Measurements from ENCODE around the gene RADIL.

DNA sequence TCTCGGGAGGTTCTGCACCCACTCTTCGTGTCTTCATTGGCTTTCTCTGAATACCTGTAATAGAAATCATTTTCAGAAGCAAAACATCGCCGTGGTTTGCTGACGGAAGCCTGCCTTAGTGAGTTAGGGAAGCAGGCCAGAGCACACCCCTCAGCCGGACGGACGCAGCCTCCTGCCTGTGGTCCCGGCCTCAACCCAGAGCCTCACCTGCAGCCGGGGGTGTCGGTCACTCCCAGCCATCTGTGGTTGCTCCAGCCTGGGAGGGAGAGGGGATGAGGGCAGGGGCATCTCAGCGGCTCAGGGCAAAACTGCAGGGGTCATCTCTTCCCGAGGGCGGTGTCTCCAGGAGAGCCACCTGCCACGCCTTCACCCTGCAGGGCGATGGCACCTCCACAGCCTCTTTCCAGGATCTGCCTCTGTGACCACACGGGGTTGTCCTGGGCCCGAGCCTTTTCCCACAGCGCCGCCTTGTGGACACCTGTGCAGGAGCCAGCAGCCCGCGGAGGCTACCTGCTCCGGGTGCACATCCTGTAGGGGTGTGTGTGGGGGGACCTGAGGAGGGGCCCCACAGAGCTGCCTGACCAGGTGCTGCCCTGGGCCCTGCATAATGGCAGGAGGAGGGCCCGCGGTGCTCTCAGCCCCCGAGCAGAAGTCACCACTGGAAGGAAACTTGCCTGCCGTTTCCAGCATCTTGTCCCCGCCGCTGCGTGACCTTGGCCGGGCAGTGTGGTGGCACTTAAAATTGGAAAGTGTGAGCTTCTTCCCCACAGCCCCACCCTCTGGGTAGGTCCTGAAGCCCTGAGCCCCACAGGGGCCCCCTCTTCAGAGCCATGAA is 129.7 kb downstream of the RADIL start:
- TF ChIP-seq, protein P1, sequence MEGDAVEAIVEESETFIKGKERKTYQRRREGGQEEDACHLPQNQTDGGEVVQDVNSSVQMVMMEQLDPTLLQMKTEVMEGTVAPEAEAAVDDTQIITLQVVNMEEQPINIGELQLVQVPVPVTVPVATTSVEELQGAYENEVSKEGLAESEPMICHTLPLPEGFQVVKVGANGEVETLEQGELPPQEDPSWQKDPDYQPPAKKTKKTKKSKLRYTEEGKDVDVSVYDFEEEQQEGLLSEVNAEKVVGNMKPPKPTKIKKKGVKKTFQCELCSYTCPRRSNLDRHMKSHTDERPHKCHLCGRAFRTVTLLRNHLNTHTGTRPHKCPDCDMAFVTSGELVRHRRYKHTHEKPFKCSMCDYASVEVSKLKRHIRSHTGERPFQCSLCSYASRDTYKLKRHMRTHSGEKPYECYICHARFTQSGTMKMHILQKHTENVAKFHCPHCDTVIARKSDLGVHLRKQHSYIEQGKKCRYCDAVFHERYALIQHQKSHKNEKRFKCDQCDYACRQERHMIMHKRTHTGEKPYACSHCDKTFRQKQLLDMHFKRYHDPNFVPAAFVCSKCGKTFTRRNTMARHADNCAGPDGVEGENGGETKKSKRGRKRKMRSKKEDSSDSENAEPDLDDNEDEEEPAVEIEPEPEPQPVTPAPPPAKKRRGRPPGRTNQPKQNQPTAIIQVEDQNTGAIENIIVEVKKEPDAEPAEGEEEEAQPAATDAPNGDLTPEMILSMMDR (IDR thresholded peaks at IDR 0.05; ENCODE audit: insufficient read depth, low read depth, low read length), result peak; percentile 51
- no peak for TF ChIP-seq EZH2 (IDR thresholded peaks at IDR 0.05; ENCODE audit: insufficient read depth, low read length)
